GM19468 (cell line): Measurements from ENCODE around the gene SH2D1B.

Source experiments
- ATAC-seq: cut with Tn5 transposase; IDR thresholded peaks from one replicate; pipeline ENCODE4 v1.9.1; 2021; ENCODE audit warnings: mild to moderate bottlenecking, moderate library complexity, moderate number of reproducible peaks; ENCODE audit not compliant: unreplicated experiment; ENCODE audit errors: extremely low read depth

Gene SH2D1B

DNA sequence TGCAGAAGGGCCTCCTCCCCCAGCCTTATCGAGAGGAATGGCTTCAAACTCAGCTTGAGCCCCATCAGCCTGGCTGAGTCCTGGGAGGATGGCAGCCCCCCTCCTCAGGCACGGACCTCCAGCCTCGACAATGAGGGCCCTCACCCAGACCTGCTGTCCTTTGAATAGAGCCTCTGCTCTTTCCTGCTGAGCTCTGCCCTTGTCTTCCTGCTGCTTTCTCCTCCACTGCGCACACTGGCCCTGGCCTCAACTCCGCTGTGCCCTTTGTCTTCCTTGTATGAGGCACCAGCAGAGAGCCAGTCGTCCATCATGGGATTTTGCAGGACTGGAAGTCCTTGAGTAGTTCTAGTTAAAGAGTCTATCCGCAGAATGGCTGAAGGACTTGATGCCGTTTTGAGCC lies 28.4 kb downstream of the SH2D1B start:
- ATAC-seq, result no peak

DNA sequence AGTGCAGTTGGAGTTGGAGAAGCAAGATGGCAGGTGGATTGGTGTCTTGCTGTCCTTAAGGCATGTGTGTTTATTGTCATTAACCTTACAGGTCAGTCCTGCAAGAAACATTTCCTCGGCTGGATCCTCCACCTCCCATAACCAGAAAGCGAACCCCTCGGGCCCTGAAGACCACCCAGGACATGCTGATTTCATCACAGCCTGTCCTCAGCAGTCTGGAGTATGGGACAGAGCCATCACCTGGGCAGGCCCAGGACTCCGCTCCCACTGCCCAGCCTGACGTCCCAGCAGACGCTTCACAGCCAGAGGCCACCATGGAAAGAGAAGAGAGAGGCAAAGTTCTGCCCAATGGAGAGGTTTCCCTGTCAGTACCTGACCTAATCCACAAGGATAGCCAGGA lies 28.8 kb downstream of the SH2D1B start:
- no peak for ATAC-seq

DNA sequence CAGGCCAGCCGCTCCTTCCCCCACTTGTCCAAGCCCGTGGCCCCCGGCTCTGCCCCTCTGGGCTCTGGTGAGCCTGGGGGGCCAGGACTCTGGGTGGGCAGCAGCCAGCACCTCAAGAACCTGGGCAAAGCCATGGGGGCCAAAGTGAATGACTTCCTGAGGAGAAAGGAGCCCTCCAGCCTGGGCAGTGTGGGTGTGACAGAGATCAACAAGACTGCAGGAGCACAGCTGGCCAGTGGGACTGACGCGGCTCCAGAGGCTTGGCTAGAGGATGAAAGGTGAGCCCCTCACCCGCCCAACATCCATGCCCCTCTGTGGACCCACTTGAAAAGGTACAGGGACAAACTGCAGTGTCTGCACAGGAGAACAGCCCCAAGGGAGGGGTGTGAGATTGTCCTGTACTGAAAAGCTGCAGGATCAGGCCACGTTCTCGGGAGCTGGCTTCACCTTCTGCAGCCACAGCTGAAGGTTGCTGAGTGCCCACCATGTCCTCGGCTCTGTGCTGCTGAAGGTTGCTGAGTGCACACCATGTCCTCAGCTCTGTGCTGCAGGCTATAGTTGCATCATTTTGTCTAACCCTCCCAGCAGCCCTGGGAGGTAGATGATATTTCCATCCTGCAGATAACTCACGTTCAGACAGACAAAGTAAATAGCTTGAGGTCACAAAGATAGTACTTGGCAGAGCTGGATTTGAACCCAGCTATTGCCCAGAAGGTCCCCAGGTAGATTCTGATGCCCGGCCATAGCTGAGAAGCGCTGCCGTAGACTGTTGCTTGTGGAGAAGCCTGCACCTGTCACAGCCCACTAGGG lies 29.8 kb downstream of the SH2D1B start:
- no peak for ATAC-seq

DNA sequence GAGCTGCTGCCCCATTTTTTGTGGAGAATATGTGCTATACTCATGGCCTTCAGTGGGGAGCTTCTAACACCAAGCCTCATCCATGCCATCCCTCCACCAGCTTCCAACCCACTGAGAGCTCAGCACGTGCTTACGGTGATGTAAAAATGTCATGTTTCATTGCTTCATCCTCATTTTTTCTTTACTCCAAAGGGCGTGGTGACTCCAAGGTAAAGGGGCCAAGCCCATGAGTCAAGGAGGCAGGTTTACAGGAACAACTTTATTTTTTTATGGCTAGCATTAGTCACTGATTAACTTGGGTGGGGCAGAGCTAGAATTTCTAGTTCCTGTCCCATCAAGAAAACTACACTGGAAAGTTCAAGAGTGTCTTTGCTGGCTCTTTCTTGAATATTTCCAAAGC lies 30.6 kb downstream of the SH2D1B start, which contains the start of gene C1orf226:
Gene C1orf226 (plus strand): TSS at position 346 of the 400 bp plus-strand sequence. CDS start 174 bp downstream, outside the sequence.
- no peak for ATAC-seq

DNA sequence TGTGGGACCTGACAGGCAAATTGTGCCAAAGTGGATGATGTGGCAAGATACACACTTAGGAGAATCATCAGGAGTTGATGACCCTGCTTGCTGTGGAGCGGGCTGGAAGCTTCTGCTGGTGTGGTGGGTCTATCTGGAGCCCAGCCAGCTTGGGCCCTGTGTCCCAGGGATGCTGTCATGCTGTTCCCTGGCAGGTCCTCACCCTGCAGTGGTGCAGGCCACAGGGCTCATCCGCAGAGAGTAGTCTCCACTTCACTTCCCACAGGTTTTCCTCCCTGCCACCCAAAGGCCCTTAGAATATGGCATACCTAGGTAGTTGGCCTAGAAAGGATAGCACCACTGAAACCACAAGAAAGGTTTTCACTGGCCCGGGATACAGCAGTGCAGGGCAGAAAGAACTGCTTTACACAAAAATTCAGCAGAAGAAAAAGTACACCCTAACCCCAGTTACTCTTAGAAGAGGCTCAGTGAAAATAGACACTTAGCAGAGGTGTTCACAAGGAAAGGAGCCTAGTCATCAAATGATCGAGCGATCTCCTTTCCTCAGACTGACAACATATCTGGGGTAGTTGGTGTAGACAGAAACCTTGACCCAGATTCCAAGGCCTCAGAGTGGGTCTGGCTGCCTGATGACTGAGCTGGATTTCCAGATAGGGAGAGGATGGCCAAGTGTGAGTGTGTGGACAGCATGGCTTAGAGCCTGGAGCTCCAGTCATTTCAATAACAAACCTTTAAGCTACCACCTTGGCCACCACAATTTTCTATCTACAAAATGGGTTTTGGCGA lies 31.7 kb downstream of the SH2D1B start:
- ATAC-seq, result no peak

DNA sequence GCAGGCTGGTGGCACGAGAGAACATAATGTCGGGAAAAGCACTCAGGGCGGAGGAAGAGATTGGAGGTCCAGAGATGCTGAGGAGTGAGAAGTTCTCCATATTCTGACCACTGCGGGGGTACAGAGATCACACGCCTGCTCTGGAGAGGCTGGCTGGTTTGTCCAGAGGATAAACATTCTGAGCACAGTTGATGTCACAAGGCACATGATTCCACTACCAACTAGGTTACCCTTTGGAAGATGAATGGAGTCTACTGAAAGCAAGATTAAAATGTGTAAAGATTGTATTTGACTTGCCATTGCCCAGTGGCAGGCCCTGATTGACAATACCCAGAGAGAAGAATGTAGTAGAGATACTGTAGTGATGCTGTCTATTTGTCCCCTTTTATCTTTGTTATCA lies 35.2 kb downstream of the SH2D1B start, which contains the start of gene SPATA46:
Gene SPATA46 (minus strand): TSS at position 164 of the 400 bp plus-strand sequence. CDS start 64 bp downstream, at position 100.
- ATAC-seq, result no peak

DNA sequence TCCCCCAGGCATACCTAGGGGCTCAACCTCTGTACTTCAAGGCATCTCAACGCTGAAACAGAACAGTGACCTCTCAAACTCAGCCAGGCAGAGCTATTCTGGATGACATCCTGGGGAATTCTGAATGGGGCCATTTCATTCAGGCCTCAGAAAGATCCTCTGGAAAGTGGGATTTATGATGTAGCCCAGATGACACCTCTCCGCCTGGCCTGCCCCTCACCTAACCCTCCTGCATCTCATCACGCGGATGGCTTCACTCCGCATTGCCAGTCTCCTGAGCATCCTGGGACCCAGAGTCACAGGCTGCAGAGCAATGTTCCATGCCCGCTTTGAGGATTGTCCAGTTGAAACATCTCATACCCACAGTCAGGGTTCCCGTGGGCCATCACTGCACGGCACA lies 36.5 kb downstream of the SH2D1B start:
- no peak for ATAC-seq

DNA sequence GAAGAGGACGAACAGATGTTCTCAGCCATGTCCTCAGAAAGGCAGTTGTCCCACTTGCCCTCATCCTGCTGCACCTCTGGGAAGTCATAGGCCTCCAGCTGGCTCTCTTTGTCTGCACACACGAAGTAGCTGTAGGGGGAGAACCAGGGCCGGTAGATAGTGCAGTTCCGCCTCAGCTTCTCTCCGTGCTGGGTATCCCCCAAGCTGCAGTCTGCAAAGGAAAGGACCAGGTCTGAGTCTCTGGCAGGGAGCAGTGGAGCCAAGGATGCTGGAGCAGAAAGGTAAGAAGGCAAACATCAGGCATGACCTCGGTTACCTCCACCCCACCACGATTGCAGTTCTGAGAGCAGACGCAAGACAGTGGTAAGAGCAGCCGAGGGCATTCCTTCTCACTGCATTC lies 37.5 kb downstream of the SH2D1B start:
- no peak for ATAC-seq

DNA sequence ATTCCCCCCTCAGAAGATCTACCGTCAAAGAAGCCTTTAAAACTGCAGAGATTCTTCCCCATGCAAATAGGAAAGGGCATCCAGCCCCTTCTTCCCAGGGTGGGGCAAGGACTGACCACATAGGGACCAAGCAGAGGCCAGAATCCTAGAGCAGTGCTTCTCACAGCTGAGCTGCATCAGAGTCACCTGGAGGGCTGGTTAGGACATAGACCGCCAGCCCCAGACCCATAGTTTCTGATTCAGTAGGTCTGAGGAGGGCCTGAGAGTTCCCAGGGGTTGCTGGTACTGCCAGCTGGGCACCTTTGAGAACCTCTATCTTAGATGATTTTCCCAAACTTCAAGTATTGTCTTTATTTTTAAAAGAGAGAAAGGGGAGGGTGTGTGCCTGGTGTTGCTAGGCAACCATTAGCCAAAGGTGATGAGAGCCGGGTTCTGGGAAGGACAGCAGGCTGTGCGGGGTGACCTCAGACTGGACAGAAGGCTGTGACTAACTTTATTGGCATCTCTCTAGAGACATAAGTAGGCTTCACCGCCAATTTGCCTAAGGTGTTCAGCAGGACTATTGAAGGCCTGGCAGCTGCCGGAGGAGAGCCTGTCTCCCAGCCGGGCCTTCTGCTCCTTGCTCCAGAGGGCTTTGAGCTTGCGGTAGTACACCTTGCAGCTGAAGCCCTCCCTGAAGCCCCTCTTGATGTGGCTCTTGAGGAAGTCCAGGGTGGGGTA lies 38.2 kb downstream of the SH2D1B start:
- no peak for ATAC-seq

DNA sequence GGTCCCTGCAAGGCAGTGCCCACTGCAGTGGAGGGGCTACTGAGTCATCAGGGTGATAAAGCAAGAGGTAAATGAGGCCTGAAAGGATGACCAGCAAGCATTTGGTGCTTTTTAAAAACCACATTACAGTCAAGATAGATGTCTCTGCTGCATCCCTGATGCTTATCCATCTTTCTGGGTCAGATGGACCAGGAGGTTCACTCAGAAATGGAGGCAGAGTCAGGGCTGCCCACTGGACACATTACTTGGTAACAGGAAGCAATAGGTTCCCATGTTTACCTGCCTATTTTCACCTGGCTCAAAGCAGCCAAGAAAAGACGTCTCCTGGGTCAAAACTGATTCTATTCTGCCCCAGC lies 38.9 kb downstream of the SH2D1B start:
- ATAC-seq, result no peak

DNA sequence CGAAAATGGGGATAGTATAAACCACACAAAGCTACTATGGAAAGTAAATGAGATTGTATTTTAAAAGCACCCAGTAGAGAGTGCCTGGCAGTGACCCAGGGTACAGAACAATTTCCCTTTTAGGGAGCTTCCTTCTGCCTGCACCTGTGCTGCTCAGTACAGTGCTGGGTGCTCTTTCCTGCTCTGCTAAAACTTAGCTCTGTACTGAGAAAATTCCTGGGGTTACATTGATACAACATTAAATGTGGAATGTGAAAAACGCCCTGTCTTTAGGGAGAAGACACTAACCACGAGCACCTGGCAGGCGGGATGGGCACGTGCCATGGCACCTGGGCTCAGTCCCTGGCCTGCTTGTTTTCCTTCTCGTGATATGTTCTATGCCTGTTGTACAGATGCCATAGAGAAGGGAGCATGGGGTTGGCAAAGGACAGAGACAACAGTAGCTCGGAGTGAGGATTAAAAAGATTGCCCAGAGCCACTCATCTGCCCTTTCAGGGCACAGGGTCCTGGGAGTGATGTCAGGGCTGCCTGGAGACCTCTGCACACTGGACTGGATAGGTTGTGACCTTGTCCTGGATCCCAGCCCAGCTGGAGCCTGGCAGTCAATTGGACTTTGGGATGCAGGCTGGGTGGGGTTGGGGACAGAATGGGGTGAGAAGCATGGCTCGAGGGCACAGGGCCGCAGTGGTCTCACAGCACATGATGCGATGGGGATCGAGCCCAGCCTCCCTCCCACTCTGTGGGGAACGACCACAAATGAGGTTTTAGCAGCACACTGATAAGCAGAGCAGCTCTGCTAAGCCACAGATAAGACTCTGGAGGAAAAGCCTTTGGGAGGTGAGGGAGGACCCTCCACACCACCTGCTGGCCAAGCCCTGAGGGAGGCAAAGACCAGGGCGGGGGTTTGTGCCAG lies 39.5 kb downstream of the SH2D1B start:
- ATAC-seq, result no peak

DNA sequence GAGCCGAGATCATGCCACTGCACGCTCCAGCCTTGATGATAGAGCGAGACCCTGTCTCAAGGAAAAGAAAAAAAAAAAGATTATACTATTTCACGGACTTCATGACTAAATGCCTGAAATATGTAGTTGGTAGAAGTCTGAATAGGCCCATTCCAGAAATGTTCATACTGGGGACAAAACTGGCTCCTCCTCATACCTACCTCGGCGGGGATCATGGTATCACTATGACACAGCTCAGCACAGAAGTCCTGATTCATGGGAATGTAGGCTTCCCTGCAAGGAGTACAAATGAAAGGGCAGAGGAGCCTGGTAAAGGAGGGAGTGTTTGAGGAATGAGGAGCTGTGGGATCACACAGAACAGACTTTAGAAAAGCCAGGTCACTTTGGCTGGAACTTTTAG lies 40.3 kb downstream of the SH2D1B start:
- ATAC-seq, result no peak

DNA sequence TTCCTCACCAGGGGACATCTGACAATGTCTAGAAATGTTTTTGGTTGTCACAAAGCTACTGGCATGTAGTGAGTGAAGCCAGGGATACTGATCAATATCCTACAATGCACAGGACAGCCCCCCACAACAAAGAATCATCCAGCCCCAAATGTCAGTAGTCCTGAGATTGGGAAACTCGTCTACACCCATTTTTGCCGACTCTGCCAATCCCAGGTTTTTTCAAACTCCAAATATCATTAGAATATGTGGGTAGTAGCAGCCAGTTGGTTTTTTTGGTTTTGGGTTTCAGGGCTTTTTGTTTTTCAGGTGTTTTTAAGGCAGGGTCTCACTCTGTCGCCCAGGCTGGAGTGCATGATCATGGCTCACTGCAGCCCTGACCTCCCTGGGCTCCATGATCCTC lies 41.2 kb downstream of the SH2D1B start:
- no peak for ATAC-seq

DNA sequence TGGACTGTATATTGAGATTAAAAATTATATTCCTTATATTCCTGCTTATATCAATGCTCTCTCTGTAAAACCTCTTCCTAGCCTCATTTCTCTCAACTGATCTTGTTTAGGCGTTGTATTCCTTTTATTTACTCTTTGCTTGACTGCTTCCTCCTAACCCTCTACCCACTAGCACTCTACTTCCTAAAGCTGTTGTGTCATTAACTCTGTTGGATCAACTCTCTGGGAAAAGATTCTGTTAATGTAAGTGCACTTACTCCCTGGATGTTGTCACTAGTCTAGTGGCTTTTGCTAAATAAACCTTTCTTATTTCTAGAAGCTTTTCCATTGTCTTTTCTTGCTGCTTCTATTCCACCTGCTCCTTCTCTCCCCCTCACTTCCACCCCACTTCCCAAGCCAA lies 41.8 kb downstream of the SH2D1B start:
- ATAC-seq, result no peak

DNA sequence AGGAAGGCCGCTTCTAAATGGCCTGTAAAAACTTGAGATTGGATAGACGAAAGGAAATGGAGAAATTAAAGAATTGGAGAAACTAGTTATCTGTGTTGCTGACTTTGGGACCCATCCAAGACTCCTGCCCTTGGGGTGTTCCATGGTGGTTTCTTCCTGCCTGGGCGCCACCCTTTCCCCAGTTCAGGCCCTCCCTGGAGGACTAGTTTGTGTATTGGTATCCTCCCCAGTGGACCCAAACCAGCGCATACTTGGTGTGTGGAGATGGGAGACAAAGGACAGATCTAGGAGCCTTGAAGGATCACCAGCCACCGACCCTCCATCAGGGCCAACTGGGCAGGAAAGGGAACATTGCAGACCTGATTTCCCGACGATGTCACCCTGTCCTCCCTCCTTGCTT lies 42.4 kb downstream of the SH2D1B start:
- no peak for ATAC-seq

DNA sequence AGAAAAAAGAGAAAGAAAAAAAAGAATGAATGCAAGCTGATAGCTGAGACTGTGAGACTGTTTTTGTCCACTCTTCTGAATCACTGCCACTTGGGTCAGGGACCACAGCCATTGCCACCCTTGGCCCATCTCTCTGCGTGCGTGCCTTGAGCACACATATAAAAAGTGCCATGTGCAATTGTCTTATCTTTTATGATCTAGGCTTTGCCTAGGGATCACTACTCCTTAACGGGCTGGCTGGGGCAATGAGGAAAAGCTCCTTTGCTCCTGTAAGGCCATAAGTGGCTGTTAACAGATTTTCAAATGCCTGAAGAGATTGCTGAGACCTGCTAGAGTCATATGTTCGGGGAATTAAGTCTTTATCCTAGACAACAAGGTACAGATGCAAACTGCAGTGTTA lies 43.5 kb downstream of the SH2D1B start:
- ATAC-seq, result no peak

DNA sequence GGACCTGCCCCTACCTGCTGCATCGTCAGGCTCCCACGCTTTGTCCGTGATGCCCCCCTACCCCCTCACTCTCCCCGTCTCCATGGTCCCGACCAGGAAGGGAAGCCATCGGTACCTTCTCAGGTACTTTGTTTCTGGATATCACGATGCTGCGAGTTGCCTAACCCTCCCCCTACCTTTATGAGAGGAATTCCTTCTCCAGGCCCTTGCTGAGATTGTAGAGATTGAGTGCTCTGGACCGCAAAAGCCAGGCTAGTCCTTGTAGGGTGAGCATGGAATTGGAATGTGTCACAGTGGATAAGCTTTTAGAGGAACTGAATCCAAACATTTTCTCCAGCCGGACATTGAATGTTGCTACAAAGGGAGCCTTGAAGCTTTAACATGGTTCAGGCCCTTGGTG lies 44.2 kb downstream of the SH2D1B start:
- ATAC-seq, result no peak

DNA sequence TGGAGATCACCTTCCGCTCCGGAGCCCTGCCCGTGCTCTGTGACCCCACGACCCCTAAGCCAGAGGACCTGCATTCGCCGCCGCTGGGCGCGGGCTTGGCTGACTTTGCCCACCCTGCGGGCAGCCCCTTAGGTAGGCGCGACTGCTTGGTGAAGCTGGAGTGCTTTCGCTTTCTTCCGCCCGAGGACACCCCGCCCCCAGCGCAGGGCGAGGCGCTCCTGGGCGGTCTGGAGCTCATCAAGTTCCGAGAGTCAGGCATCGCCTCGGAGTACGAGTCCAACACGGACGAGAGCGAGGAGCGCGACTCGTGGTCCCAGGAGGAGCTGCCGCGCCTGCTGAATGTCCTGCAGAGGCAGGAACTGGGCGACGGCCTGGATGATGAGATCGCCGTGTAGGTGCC lies 44.9 kb downstream of the SH2D1B start:
- ATAC-seq, result no peak

DNA sequence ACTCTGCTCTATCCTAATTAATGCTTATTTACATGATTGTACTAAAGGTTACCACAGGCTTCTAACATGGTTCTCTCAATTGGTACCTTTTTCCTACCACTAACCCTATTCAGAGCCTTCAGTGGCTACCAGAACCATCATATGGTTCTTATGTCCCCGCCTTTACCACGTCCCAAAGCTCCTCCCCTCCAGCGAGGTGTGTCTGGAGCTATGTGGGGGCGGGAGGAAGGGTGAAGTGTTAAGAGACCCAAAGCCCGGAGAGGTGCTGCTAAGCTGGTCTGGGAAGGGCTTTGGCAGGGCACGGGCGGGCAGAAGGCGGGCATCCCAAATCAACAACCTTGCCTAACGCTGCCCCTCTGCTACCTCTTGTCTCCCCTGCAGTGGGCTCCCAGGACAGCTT lies 45.3 kb downstream of the SH2D1B start:
- ATAC-seq, result no peak

DNA sequence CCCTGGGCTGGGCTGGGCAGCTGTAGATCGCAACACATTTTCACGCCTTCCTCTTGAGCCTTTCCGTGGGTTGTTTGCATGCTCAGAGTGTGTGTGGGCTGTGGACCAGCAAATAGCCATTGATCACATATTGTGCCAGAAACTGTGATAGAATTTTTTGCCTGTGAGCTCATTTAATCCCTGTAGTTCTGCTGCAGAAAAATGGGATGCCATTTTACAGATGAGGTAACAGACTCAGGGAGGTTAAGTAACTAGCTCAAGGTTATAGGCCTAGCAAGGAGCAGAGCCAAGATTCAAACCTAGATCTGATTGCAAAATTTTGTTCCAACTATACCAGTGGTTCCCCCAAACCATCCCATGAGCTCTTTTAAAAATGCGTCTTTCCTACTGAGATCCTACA lies 45.8 kb downstream of the SH2D1B start:
- no peak for ATAC-seq
